HG03135 (cell line): ENCODE measurements around the gene PER2.

ENCODE experiments used
- ATAC-seq: cut with Tn5 transposase; IDR thresholded peaks from one replicate; pipeline ENCODE4 v1.9.1; 2021; ENCODE audit warnings: mild to moderate bottlenecking, moderate library complexity; ENCODE audit not compliant: unreplicated experiment

Gene PER2

GRCh38 chr2:238233625-238234024, 54.8 kb downstream of the PER2 start:
- no peak for ATAC-seq

- ATAC-seq = no peak
Observed at GRCh38 chr2:238231809-238232208, 56.6 kb downstream of the PER2 start.

GRCh38 chr2:238231251-238231793, 57.1 kb downstream of the PER2 start:
- ATAC-seq = peak; percentile 70

GRCh38 chr2:238230699-238231098, 57.7 kb downstream of the PER2 start:
- ATAC-seq = no peak

GRCh38 chr2:238228700-238229099, 59.7 kb downstream of the PER2 start:
- no peak for ATAC-seq

GRCh38 chr2:238227587-238228032, 60.8 kb downstream of the PER2 start:
- no peak for ATAC-seq

- ATAC-seq = no peak
Observed at GRCh38 chr2:238226698-238227586, 61.5 kb downstream of the PER2 start.

GRCh38 chr2:238225911-238226697, 62.3 kb downstream of the PER2 start:
- no peak for ATAC-seq

- no peak for ATAC-seq
Observed at GRCh38 chr2:238225121-238225520, 63.3 kb downstream of the PER2 start.

GRCh38 chr2:238224356-238225035, 63.9 kb downstream of the PER2 start:
- no peak for ATAC-seq

- ATAC-seq = no peak
Observed at GRCh38 chr2:238220892-238221521, 67.4 kb downstream of the PER2 start.

GRCh38 chr2:238220274-238220891, 68.0 kb downstream of the PER2 start:
- no peak for ATAC-seq

GRCh38 chr2:238216651-238217184, 71.7 kb downstream of the PER2 start:
- ATAC-seq = no peak

- ATAC-seq = no peak
Observed at GRCh38 chr2:238207006-238207405, 81.4 kb downstream of the PER2 start.

- ATAC-seq = no peak
Observed at GRCh38 chr2:238203973-238204683, 84.3 kb downstream of the PER2 start.

- ATAC-seq = peak; percentile 96
Observed at GRCh38 chr2:238203094-238203972, 85.1 kb downstream of the PER2 start, which contains the start of gene ILKAP. TSS of gene ILKAP (minus strand) at chr2:238203695. CDS start at chr2:238203553, 142 bp downstream.

GRCh38 chr2:238202326-238203093, 85.9 kb downstream of the PER2 start:
- ATAC-seq = no peak
